GM23338 (cell line): ENCODE data around the gene LLGL2. TPM values are rescaled to one million over a fixed set of nuclear protein-coding genes. Genes with fewer than 3 reads are reported as not detected.
A peak's percentile ranks its signal among the peaks of the same experiment; 100 is the strongest.

Experiments
- ATAC-seq: fragments of 200-7000 bp; cut with Tn5 transposase; 3 replicates; pipeline ENCODE4 v1.9.1; 2020
- DNase-seq: peaks from one replicate; pipeline ENCODE4 v3.0.0-alpha.2; 2015; ENCODE audit warnings: low spot score
- H2AFZ ChIP-seq: fragments of 200-600 bp; sonication (generic); 2 replicates; pipeline ENCODE4 v1.8.0; 2016; ENCODE audit warnings: antibody characterized with exemption, mild to moderate bottlenecking, moderate library complexity
- H3F3A ChIP-seq: fragments of 200-600 bp; sonication (generic); replicated peaks from 2 replicates; pipeline ENCODE4 v1.8.0; 2017; ENCODE audit warnings: antibody characterized with exemption, mixed run types, low read depth
- H3K27ac ChIP-seq: fragments of 200-600 bp; sonication (generic); 2 replicates; pipeline ENCODE4 v1.6.1; 2016; ENCODE audit warnings: low read depth
- H3K27me3 ChIP-seq: fragments of 200-600 bp; sonication (generic); 2 replicates; pipeline ENCODE4 v1.8.0; 2016; ENCODE audit warnings: mild to moderate bottlenecking, mixed run types, moderate library complexity; ENCODE audit not compliant: insufficient read depth
- H3K36me3 ChIP-seq: fragments of 200-600 bp; sonication (generic); 2 replicates; pipeline ENCODE4 v1.8.0; 2016; ENCODE audit warnings: mild to moderate bottlenecking; ENCODE audit not compliant: insufficient read depth
- H3K4me1 ChIP-seq: fragments of 200-600 bp; sonication (generic); 2 replicates; pipeline ENCODE4 v1.8.0; 2016; ENCODE audit warnings: mild to moderate bottlenecking, moderate library complexity; ENCODE audit not compliant: insufficient read depth
- H3K4me2 ChIP-seq: fragments of 200-600 bp; sonication (generic); 2 replicates; pipeline ENCODE4 v1.7.1; 2017; ENCODE audit warnings: mixed run types
- H3K4me3 ChIP-seq: fragments of 200-600 bp; sonication (generic); 2 replicates; pipeline ENCODE4 v1.6.1; 2016; ENCODE audit warnings: mixed run types
- H3K79me2 ChIP-seq: fragments of 200-600 bp; sonication (generic); replicated peaks from 2 replicates; pipeline ENCODE4 v1.8.0; 2017; ENCODE audit warnings: mild to moderate bottlenecking; ENCODE audit not compliant: insufficient read depth
- H3K9me2 ChIP-seq: fragments of 200-600 bp; sonication (generic); 2 replicates; pipeline ENCODE4 v1.8.0; 2017; ENCODE audit not compliant: insufficient read depth
- H4K20me1 ChIP-seq: fragments of 200-600 bp; sonication (generic); replicated peaks from 2 replicates; pipeline ENCODE4 v1.8.0; 2017; ENCODE audit warnings: mild to moderate bottlenecking; ENCODE audit not compliant: insufficient read depth
- H3K27ac Mint-ChIP-seq: 2 replicates; pipeline ENCODE4 v1.8.0; 2020; ENCODE audit warnings: inconsistent platforms, mild to moderate bottlenecking, moderate library complexity, mixed read lengths
- H3K27me3 Mint-ChIP-seq: 3 replicates; pipeline ENCODE4 v1.8.0; 2022; ENCODE audit warnings: low read depth, mild to moderate bottlenecking, moderate library complexity, mixed read lengths, inconsistent platforms; ENCODE audit not compliant: insufficient read depth, poor library complexity
- H3K36me3 Mint-ChIP-seq: 3 replicates; pipeline ENCODE4 v1.8.0; 2021; ENCODE audit warnings: low read depth, mild to moderate bottlenecking, inconsistent platforms, moderate library complexity, mixed read lengths
- H3K4me1 Mint-ChIP-seq: 3 replicates; pipeline ENCODE4 v1.8.0; 2020; ENCODE audit warnings: mild to moderate bottlenecking, inconsistent platforms, mixed read lengths
- H3K4me3 Mint-ChIP-seq: 3 replicates; pipeline ENCODE4 v1.8.0; 2021; ENCODE audit warnings: moderate library complexity, mild to moderate bottlenecking, inconsistent platforms, mixed read lengths
- H3K9me3 Mint-ChIP-seq: 3 replicates; pipeline ENCODE4 v1.8.0; 2020; ENCODE audit warnings: moderate library complexity, mild to moderate bottlenecking, inconsistent platforms, mixed read lengths
- CREB1 ChIP-seq: fragments of 250-450 bp; sonication (Bioruptor Pico); IDR thresholded peaks from 2 replicates; pipeline ENCODE4 v1.5.0; 2020; ENCODE audit warnings: low read depth, mild to moderate bottlenecking, moderate library complexity
- EZH2 ChIP-seq: fragments of 200-600 bp; sonication (generic); IDR thresholded peaks from one replicate; pipeline ENCODE4 v1.8.0; 2017; ENCODE audit warnings: antibody characterized with exemption, mild to moderate bottlenecking, low read depth; ENCODE audit not compliant: unreplicated experiment
- JUNB ChIP-seq: IDR thresholded peaks from one replicate; pipeline ENCODE4 v1.6.1; 2016; ENCODE audit warnings: antibody characterized with exemption; ENCODE audit not compliant: unreplicated experiment
- POLR2AphosphoS5 ChIP-seq: IDR thresholded peaks from 2 replicates; pipeline ENCODE4 v1.6.1; 2016; ENCODE audit warnings: antibody characterized with exemption, low read depth
- REST ChIP-seq: IDR thresholded peaks from one replicate; pipeline ENCODE4 v1.6.1; 2018; ENCODE audit warnings: antibody characterized with exemption; ENCODE audit not compliant: unreplicated experiment
- STAT1 ChIP-seq: IDR thresholded peaks from one replicate; pipeline ENCODE4 v1.6.1; 2016; ENCODE audit warnings: antibody characterized with exemption; ENCODE audit not compliant: unreplicated experiment
- ZNF114 ChIP-seq: fragments of 250-450 bp; sonication (Bioruptor Pico); IDR thresholded peaks from 2 replicates; pipeline ENCODE4 v1.5.0; 2020; ENCODE audit warnings: mild to moderate bottlenecking, moderate library complexity
- ZNF462 ChIP-seq: fragments of 250-450 bp; sonication (Bioruptor Pico); IDR thresholded peaks from 2 replicates; pipeline ENCODE4 v1.5.0; 2020; ENCODE audit warnings: mild to moderate bottlenecking, moderate library complexity
- polyA plus RNA-seq: library from polyadenylated mRNA; unstranded; fragments of >200 nt; fragmentation: Nextera tagmentation; extraction: Ambion mirVana; gene quantifications from 2 replicates; pipeline ENCODE4 v1.2.1, GENCODE V29; 2016
- total RNA-seq: library from RNA; depleted of rRNA; stranded (reverse); fragments of >200 nt; shearing (Covaris generic); gene quantifications from 2 replicates; pipeline ENCODE4 v1.2.3, GENCODE V29; 2014

Gene LLGL2
- total and polyA plus RNA-seq, 2 experiments from 2014 or later: 62.5 to 78.5 TPM

GRCh38 chr17:75588596-75589011 lies 63.1 kb downstream of the LLGL2 start (continued):
- TF ChIP-seq ZNF462 (no peak), POLR2AphosphoS5 (no peak), JUNB (no peak)

DNA sequence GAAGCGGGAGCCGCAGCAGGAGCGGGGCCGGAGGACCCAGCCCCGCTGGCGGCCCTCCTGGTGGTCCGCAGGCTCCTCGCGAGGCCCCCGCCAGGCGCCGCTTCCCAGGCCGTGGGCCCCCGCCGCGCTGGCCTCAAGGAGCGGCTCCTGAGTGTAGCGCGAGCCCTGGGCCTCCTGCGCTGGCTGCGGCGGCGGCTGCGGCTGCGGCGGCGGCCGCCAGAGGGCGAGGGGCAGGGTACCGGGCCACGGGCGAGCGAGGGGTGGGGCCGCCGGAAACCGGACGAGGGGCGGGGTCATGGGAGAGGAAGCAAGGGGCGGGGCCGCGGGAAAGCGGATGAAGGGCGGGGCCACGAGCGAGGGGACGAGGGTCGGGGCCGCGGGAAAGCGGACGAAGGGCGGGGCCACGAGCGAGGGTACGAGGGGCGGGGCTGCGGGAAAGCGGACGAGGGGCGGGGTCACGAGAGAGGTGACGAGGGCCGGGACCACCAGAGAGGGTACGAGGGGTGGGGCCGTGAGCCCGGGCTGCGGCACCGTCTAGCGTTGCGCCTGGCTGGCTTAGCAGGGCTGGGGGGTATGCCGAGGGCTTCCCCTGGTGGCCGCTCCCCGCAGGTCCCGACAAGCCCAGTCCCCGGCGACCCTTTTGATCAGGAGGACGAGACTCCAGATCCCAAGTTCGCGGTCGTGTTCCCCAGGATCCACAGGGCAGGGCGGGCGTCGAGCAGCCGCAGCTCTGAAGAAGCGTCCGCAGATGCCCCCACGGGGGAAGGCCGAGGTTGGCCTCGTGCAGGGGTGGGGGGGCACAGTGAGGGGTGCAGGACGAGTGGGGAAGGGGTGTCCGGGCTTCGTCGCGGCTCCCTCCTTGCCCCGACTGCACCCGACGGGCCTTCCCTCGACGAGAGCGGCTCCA lies 63.8 kb downstream of the LLGL2 start:
- no peaks in the 10 kb centered on the region for H4K20me1 ChIP-seq
- no peaks in the 10 kb centered on the region for H3K9me2 ChIP-seq
- H3K27me3 ChIP-seq: peaks cover 11% of the 10 kb centered on the region
- H3K4me2 ChIP-seq: peak overlapping the region; percentile 95
- Mint-ChIP-seq H3K36me3 (no peaks in the 10 kb centered on the region; the same call in 2 of the 3 replicates), H3K27me3 (peaks cover 26% of the 10 kb centered on the region), H3K27ac (no peak overlapping the region), H3K9me3 (peaks cover 11% of the 10 kb centered on the region), H3K4me3 (peak overlapping the region; percentile 59; the same call in 2 of the 3 replicates), H3K4me1 (no peaks in the 10 kb centered on the region)
- peaks cover 6% of the 10 kb centered on the region for H3K4me1 ChIP-seq
- no peak overlapping the region for H3K27ac ChIP-seq
- no peaks in the 10 kb centered on the region for H3F3A ChIP-seq
- peak; percentile 68 for ATAC-seq
- DNase-seq: peak; percentile 97
- H2AFZ ChIP-seq: 0 out of 2 replicates have a peak overlapping the region, but pooled peaks have one; percentile 10
- H3K79me2 ChIP-seq: no peaks in the 10 kb centered on the region
- peak overlapping the region; percentile 71 for H3K4me3 ChIP-seq
- no peaks in the 10 kb centered on the region for H3K36me3 ChIP-seq
- no peak for TF ChIP-seq REST
- TF ChIP-seq JUNB: no peak
- TF ChIP-seq CREB1 (CRISPR knock-in tag): peak; percentile 24; the same call in 1 of the 2 replicates
- TF ChIP-seq ZNF114 (CRISPR knock-in tag): no peak
- TF ChIP-seq EZH2: no peak
- no peak for TF ChIP-seq STAT1
- peak; percentile 68 for TF ChIP-seq POLR2AphosphoS5
